ENCODE measurements around the gene NFATC1. TPM values are rescaled to one million over a fixed set of nuclear protein-coding genes. Genes with fewer than 3 reads are reported as not detected.
"Not testable (repeated sequence)": the region's sequence is repeated elsewhere in the genome, so short reads cannot be mapped to it uniquely, and the experiment has no call there.

Gene NFATC1
- total RNA-seq, 4 donors from 2014 or later: 14.0 to 22.4 (median 15.0) TPM

- no peak for DNase-seq (ENCODE audit: low spot score in 2 of 2)
- intact Hi-C loops (cut with DNase I; ENCODE audit: low total_unique reads): no loop called here
- WGBS, 2 donors: 95 to 99% methylated on average over 11 of the region's 11 CpGs
- TF ChIP-seq CTCF (IDR thresholded peaks at IDR 0.05) (no peak), POLR2A (IDR thresholded peaks at IDR 0.05) (no peak)
- no peak overlapping the region for H3K4me3 ChIP-seq (ENCODE audit: low read depth, poor library complexity, severe bottlenecking)
These were observed 107.7 kb downstream of the NFATC1 start for GRCh38 chr18:79503406-79503805.

- TF ChIP-seq POLR2A (IDR thresholded peaks at IDR 0.05) (no peak), CTCF (IDR thresholded peaks at IDR 0.05) (no peak)
- no peak overlapping the region for H3K4me3 ChIP-seq (ENCODE audit: low read depth, poor library complexity, severe bottlenecking)
- DNase-seq (ENCODE audit: low spot score in 2 of 2): peak in 1 of 2 donors; percentile 65
- intact Hi-C loops (cut with DNase I; ENCODE audit: low total_unique reads): no loop called here
- WGBS, 2 donors: 89% methylated on average over 12 of the region's 12 CpGs
These were observed 108.3 kb downstream of the NFATC1 start for GRCh38 chr18:79504034-79504433.

GRCh38 chr18:79504495-79504894, 108.8 kb downstream of the NFATC1 start:
- H3K4me3 ChIP-seq (ENCODE audit: low read depth, poor library complexity, severe bottlenecking); intact Hi-C loops (cut with DNase I; ENCODE audit: low total_unique reads): not testable (repeated sequence)
- peak in 1 of 2 donors; percentile 77 for DNase-seq (ENCODE audit: low spot score in 2 of 2)
- WGBS, 2 donors: 63 to 80% methylated on average over 6 of the region's 6 CpGs

GRCh38 chr18:79505465-79505864, 109.7 kb downstream of the NFATC1 start:
- H3K4me3 ChIP-seq (ENCODE audit: low read depth, poor library complexity, severe bottlenecking); intact Hi-C loops (cut with DNase I; ENCODE audit: low total_unique reads): not testable (repeated sequence)
- peak in 1 of 2 donors; percentile 32 for DNase-seq (ENCODE audit: low spot score in 2 of 2)
- 78 to 89% methylated on average over 3 of the region's 3 CpGs for WGBS, 2 donors

- H3K4me3 ChIP-seq (ENCODE audit: low read depth, poor library complexity, severe bottlenecking): no peak overlapping the region
- intact Hi-C loops (cut with DNase I; ENCODE audit: low total_unique reads): no loop called here
- 59 to 62% methylated on average over 20 of the region's 20 CpGs for WGBS, 2 donors
- no peak for TF ChIP-seq POLR2A (IDR thresholded peaks at IDR 0.05)
- TF ChIP-seq CTCF (IDR thresholded peaks at IDR 0.05): no peak
- DNase-seq (ENCODE audit: low spot score in 2 of 2): peak in 1 of 2 donors; percentile 86
These were observed 110.7 kb downstream of the NFATC1 start for GRCh38 chr18:79506191-79507075.

- TF ChIP-seq POLR2A (IDR thresholded peaks at IDR 0.05) (no peak), CTCF (IDR thresholded peaks at IDR 0.05) (no peak)
- no peak overlapping the region for H3K4me3 ChIP-seq (ENCODE audit: low read depth, poor library complexity, severe bottlenecking)
- DNase-seq (ENCODE audit: low spot score in 2 of 2): peak; percentile 55 to 93
- WGBS, 2 donors: 4 to 6% methylated on average over 16 to 18 of the region's 24 CpGs
- intact Hi-C loops (cut with DNase I; ENCODE audit: low total_unique reads): no loop called here
These were observed 111.4 kb downstream of the NFATC1 start for GRCh38 chr18:79507076-79507545.
